Stomach (tissue), 4 donors: ENCODE measurements around the gene IFNA13.

ENCODE experiments used
- CTCF ChIP-seq, 7 experiments: fragments of 450-650 bp in 4 of 7; fragments of 200-600 bp in 3 of 7; sonication (generic) in 3 of 7; IDR thresholded peaks; one replicate each; pipeline ENCODE4 v1.5.1; 2016 to 2019; ENCODE audit warnings: antibody characterized with exemption in 7 of 7, control low read depth in 2 of 7, mild to moderate bottlenecking in 1 of 7
- EP300 ChIP-seq: sonication (generic); formaldehyde crosslinking; IDR thresholded peaks from one replicate; pipeline ENCODE4 v1.6.1; 2017; ENCODE audit warnings: antibody characterized with exemption

GRCh38 chr9:21412107-21412506 is 44.2 kb upstream of the IFNA13 start:
- no peak for TF ChIP-seq CTCF (IDR thresholded peaks at IDR 0.05)
- TF ChIP-seq EP300 = no peak
